HEK293 (cell line): ENCODE data around the gene RSU1.

ENCODE experiments used
- BCL11A ChIP-seq: fragments of 450-650 bp; formaldehyde crosslinking; IDR thresholded peaks from 2 replicates; pipeline ENCODE4 v1.5.1; 2016; ENCODE audit warnings: low read depth, missing biosample characterization, missing genetic modification characterization
- GLIS1 ChIP-seq: fragments of 450-650 bp; formaldehyde crosslinking; IDR thresholded peaks from 2 replicates; pipeline ENCODE4 v1.5.1; 2016; ENCODE audit warnings: missing biosample characterization, missing genetic modification characterization
- PRDM2 ChIP-seq: fragments of 450-650 bp; formaldehyde crosslinking; IDR thresholded peaks from 2 replicates; pipeline ENCODE4 v1.5.1; 2016; ENCODE audit warnings: missing biosample characterization, missing genetic modification characterization, borderline replicate concordance
- SCRT1 ChIP-seq: fragments of 450-650 bp; formaldehyde crosslinking; IDR thresholded peaks from 2 replicates; pipeline ENCODE4 v1.5.1; 2016; ENCODE audit warnings: missing biosample characterization, missing genetic modification characterization, borderline replicate concordance
- TRIM28 ChIP-seq: IDR thresholded peaks from 2 replicates; pipeline ENCODE4 v1.6.1; 2011; ENCODE audit warnings: low read length, control low read depth, borderline replicate concordance
- WT1 ChIP-seq: fragments of 450-650 bp; formaldehyde crosslinking; IDR thresholded peaks from 2 replicates; pipeline ENCODE4 v1.5.1; 2016; ENCODE audit warnings: missing biosample characterization, missing genetic modification characterization
- ZBTB6 ChIP-seq: fragments of 450-650 bp; formaldehyde crosslinking; IDR thresholded peaks from 2 replicates; pipeline ENCODE4 v1.5.1; 2017; ENCODE audit warnings: missing biosample characterization, missing genetic modification characterization
- ZFP69B ChIP-seq: fragments of 450-650 bp; formaldehyde crosslinking; IDR thresholded peaks from 2 replicates; pipeline ENCODE4 v1.5.1; 2016; ENCODE audit warnings: missing biosample characterization, missing genetic modification characterization
- ZNF10 ChIP-seq: fragments of 450-650 bp; formaldehyde crosslinking; IDR thresholded peaks from 2 replicates; pipeline ENCODE4 v1.5.1; 2017; ENCODE audit warnings: missing biosample characterization, missing genetic modification characterization
- ZNF133 ChIP-seq: fragments of 450-650 bp; formaldehyde crosslinking; IDR thresholded peaks from 2 replicates; pipeline ENCODE4 v1.5.1; 2016; ENCODE audit warnings: missing biosample characterization, missing genetic modification characterization
- ZNF155 ChIP-seq: fragments of 450-650 bp; formaldehyde crosslinking; IDR thresholded peaks from 2 replicates; pipeline ENCODE4 v1.5.1; 2016; ENCODE audit warnings: missing biosample characterization, missing genetic modification characterization
- ZNF202 ChIP-seq: fragments of 450-650 bp; formaldehyde crosslinking; IDR thresholded peaks from 2 replicates; pipeline ENCODE4 v1.5.1; 2016; ENCODE audit warnings: missing biosample characterization, missing genetic modification characterization, borderline replicate concordance
- ZNF214 ChIP-seq: fragments of 450-650 bp; formaldehyde crosslinking; IDR thresholded peaks from 2 replicates; pipeline ENCODE4 v1.5.1; 2017; ENCODE audit warnings: missing biosample characterization, mild to moderate bottlenecking, missing genetic modification characterization, borderline replicate concordance
- ZNF266 ChIP-seq: fragments of 450-650 bp; formaldehyde crosslinking; IDR thresholded peaks from 2 replicates; pipeline ENCODE4 v1.5.1; 2016; ENCODE audit warnings: missing biosample characterization, missing genetic modification characterization, low read depth
- ZNF274 ChIP-seq, 2 experiments: fragments of 200-500 bp in 1 of 2; fragments of 450-650 bp in 1 of 2; sonication (Bioruptor generic) in 1 of 2; formaldehyde crosslinking in 1 of 2; IDR thresholded peaks; 2 replicates each; pipeline versions ENCODE4 v1.5.1 to v1.6.1; 2014 to 2016; ENCODE audit warnings: borderline replicate concordance in 1 of 2, inconsistent platforms in 1 of 2, low read length in 1 of 2, missing biosample characterization in 1 of 2, missing genetic modification characterization in 1 of 2
- ZNF324 ChIP-seq: fragments of 450-650 bp; formaldehyde crosslinking; IDR thresholded peaks from 2 replicates; pipeline ENCODE4 v1.5.1; 2016; ENCODE audit warnings: missing biosample characterization, missing genetic modification characterization
- ZNF335 ChIP-seq: fragments of 450-650 bp; formaldehyde crosslinking; conservative IDR thresholded peaks from 2 replicates; pipeline ENCODE4 v1.5.1; 2016; ENCODE audit warnings: missing biosample characterization, missing genetic modification characterization
- ZNF513 ChIP-seq: fragments of 450-650 bp; IDR thresholded peaks from 2 replicates; pipeline ENCODE4 v1.5.1; 2018; ENCODE audit warnings: missing biosample characterization, missing genetic modification characterization
- ZNF514 ChIP-seq: fragments of 450-650 bp; formaldehyde crosslinking; IDR thresholded peaks from 2 replicates; pipeline ENCODE4 v1.5.1; 2016; ENCODE audit warnings: missing biosample characterization, missing genetic modification characterization
- ZNF549 ChIP-seq: fragments of 450-650 bp; IDR thresholded peaks from 2 replicates; pipeline ENCODE4 v1.5.1; 2018; ENCODE audit warnings: missing biosample characterization, missing genetic modification characterization, mild to moderate bottlenecking, inconsistent platforms, moderate library complexity
- ZNF621 ChIP-seq: fragments of 450-650 bp; formaldehyde crosslinking; IDR thresholded peaks from 2 replicates; pipeline ENCODE4 v1.5.1; 2017; ENCODE audit warnings: missing biosample characterization, missing genetic modification characterization
- ZNF623 ChIP-seq: fragments of 450-650 bp; formaldehyde crosslinking; IDR thresholded peaks from 2 replicates; pipeline ENCODE4 v1.5.1; 2016; ENCODE audit warnings: missing biosample characterization, missing genetic modification characterization
- ZNF624 ChIP-seq: fragments of 450-650 bp; formaldehyde crosslinking; IDR thresholded peaks from 2 replicates; pipeline ENCODE4 v1.5.1; 2017; ENCODE audit warnings: missing biosample characterization, missing genetic modification characterization
- ZNF654 ChIP-seq: fragments of 450-650 bp; formaldehyde crosslinking; IDR thresholded peaks from 2 replicates; pipeline ENCODE4 v1.5.1; 2016; ENCODE audit warnings: low read depth, missing biosample characterization, missing genetic modification characterization
- ZNF692 ChIP-seq: fragments of 450-650 bp; formaldehyde crosslinking; IDR thresholded peaks from 2 replicates; pipeline ENCODE4 v1.5.1; 2016; ENCODE audit warnings: missing biosample characterization, missing genetic modification characterization
- ZSCAN16 ChIP-seq: fragments of 450-650 bp; formaldehyde crosslinking; IDR thresholded peaks from 2 replicates; pipeline ENCODE4 v1.5.1; 2016; ENCODE audit warnings: missing biosample characterization, missing genetic modification characterization
- TF ChIP-seq, protein P1 (sequence below): fragments of 450-650 bp; formaldehyde crosslinking; IDR thresholded peaks from 2 replicates; pipeline ENCODE4 v1.5.1; 2016; ENCODE audit warnings: missing biosample characterization, missing genetic modification characterization

The RSU1 gene

DNA sequence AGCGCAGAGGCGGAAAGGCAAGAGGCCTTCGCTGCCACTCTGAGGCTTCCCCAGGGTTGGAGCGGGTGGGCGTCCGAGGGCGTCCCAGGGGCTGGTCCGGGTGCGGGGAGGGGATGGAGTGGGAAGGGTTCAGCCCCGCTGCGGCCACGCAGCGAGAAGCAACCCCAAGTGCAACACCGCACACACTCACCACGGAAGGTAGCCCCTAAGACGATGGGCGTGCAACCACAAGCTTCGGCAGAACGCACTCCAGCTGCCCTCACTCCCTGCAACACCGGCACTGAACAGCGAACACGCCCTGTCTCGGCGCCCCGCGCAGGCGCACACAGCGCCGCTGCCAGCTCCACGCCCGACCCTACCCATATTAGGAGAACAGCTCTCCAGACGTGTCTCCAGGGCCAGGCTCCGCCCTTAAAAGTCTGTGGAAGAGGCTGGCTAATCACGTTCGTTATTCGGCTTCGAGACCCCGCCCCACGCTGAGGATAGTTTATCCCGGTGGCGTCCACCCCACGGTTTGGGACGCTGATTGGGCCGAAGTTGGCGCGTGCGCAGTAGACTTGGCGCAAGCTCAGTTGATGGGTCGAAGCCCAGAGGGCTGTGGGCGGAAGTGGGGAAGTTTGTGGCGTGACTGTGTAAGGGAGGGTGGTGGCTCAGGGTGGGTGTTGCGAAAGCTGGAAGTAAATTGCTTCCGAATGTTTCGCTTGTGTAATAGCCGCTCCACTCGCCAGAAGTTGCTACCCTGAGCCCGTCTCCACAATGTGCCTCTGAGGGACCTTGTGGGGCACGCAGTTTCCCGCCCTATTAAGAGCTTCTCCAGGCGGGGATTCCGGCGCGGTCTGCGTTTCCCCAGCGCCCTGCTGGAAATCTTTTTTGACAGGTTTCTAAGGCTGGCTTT is at the start of gene RSU1 (continued):
- TF ChIP-seq, protein P1, sequence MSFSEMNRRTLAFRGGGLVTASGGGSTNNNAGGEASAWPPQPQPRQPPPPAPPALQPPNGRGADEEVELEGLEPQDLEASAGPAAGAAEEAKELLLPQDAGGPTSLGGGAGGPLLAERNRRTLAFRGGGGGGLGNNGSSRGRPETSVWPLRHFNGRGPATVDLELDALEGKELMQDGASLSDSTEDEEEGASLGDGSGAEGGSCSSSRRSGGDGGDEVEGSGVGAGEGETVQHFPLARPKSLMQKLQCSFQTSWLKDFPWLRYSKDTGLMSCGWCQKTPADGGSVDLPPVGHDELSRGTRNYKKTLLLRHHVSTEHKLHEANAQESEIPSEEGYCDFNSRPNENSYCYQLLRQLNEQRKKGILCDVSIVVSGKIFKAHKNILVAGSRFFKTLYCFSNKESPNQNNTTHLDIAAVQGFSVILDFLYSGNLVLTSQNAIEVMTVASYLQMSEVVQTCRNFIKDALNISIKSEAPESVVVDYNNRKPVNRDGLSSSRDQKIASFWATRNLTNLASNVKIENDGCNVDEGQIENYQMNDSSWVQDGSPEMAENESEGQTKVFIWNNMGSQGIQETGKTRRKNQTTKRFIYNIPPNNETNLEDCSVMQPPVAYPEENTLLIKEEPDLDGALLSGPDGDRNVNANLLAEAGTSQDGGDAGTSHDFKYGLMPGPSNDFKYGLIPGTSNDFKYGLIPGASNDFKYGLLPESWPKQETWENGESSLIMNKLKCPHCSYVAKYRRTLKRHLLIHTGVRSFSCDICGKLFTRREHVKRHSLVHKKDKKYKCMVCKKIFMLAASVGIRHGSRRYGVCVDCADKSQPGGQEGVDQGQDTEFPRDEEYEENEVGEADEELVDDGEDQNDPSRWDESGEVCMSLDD (tag by site-specific recombination) = no peak
- TF ChIP-seq SCRT1 (tag by site-specific recombination) (no peak), WT1 (no peak), ZNF692 (tag by site-specific recombination) (peak; percentile 55), ZNF274 (IDR thresholded peaks at IDR 0.05; ENCODE audit: low read length) (no peak), ZNF274 (tag by site-specific recombination; IDR thresholded peaks at IDR 0.05; ENCODE audit: borderline replicate concordance) (no peak), ZNF623 (no peak), PRDM2 (tag by site-specific recombination) (no peak), ZNF133 (tag by site-specific recombination) (no peak), ZNF10 (tag by site-specific recombination) (no peak), ZNF624 (tag by site-specific recombination) (no peak), ZNF513 (tag by site-specific recombination) (no peak), ZSCAN16 (tag by site-specific recombination) (no peak), ZNF514 (tag by site-specific recombination) (no peak), ZNF155 (tag by site-specific recombination) (no peak), ZFP69B (tag by site-specific recombination) (0 out of 2 replicates have a peak, but pooled peaks have one; percentile 68), GLIS1 (tag by site-specific recombination) (peak; percentile 33), TRIM28 (no peak), ZNF202 (tag by site-specific recombination) (no peak), ZNF324 (tag by site-specific recombination) (0 out of 2 replicates have a peak, but pooled peaks have one; percentile 28), ZNF266 (no peak), ZNF654 (tag by site-specific recombination) (no peak), ZNF621 (tag by site-specific recombination) (no peak), ZNF214 (tag by site-specific recombination) (no peak), BCL11A (tag by site-specific recombination) (no peak), ZBTB6 (tag by site-specific recombination) (peak; percentile 67; the same call in 1 of the 2 replicates), ZNF335 (tag by site-specific recombination) (no peak), ZNF549 (tag by site-specific recombination) (no peak)
